HG03175 (cell line): ENCODE data around the gene TMEM9.
A peak's percentile ranks its signal among the peaks of the same experiment; 100 is the strongest.

Source experiments
- ATAC-seq: cut with Tn5 transposase; IDR thresholded peaks from one replicate; pipeline ENCODE4 v1.9.1; 2021; ENCODE audit warnings: mild to moderate bottlenecking, moderate library complexity; ENCODE audit not compliant: unreplicated experiment

Gene TMEM9

DNA sequence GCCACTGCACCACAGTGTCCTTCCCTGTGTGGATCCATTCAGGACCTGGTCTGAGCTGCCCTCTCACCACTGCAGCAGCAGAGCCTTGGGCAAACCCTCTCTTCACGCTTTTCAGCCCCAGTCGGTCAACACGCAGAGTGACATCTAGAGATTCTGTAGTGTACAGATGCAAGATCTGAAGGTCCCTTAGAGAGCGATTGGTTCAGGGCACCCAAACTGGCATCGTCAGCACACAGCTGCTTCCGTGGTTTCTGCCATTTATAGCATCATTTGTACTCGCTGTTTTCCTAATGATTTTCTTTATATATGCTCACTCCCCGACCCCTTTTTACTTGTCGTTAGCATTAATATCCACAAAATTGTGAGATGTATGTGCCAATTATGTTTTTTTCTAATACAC, 25.8 kb downstream of the TMEM9 start:
- no peak for ATAC-seq

DNA sequence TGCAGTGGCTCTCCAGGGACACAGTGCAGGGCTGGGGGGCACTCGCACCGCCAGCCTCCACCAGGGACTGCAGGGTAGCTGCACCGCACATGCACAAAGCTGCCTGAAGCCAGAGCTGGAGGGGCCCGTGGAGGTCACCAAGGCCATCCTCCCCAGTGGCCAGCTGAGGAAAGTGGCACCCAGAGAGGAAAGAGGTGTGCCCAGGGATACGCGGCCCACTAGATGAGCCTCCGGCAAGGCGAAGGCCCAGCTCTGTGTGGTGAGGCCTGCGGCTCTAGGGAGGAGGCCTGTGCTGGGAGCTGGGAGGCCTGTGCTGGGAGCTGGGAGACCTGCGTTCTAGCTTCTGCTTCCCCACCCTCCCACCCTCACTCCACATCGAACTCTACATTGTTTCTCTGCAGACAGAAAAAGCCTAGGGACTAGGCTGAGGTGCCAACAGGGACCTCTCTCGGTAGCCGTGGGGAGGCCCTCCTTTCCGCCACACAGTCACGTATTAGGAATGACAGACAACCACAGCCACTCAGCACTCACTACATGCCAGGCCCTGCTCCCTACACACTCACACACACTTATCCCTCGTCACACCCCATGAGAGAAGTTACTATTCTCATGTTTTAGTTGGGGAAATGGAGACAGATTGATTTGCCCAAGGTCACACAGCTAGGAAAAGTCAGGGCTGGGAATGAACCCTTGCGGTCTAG, 26.4 kb downstream of the TMEM9 start:
- no peak for ATAC-seq

- ATAC-seq = no peak
These were observed 27.2 kb downstream of the TMEM9 start, which contains the start of gene ASCL5 for GRCh38 chr1:201126832-201127754. TSS of gene ASCL5 (minus strand) at chr1:201127184. CDS start at chr1:201115372, 11,812 bp downstream.

GRCh38 chr1:201126463-201126831, 27.8 kb downstream of the TMEM9 start:
- no peak for ATAC-seq

- no peak for ATAC-seq
These were observed 28.5 kb downstream of the TMEM9 start for GRCh38 chr1:201125800-201126199.

DNA sequence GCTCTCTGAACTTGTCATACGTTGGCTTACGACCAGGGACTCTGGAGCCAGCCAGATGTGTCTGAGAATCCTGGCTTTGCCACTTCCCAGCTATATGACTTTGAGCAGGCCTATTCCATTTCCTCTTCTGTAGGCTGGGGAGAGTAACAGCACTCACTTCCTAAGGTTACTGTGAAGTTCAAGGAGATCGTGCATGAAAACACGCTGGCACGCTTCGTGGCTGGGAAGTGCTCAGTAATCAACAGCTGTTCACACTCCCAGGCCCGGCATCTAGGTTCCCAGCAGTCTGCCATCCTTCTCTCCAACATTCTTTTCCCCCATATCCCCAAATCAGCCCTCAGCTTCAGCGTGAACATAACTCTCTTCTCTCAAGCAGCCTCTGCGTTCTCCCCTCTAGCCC, 29.3 kb downstream of the TMEM9 start:
- ATAC-seq = no peak

DNA sequence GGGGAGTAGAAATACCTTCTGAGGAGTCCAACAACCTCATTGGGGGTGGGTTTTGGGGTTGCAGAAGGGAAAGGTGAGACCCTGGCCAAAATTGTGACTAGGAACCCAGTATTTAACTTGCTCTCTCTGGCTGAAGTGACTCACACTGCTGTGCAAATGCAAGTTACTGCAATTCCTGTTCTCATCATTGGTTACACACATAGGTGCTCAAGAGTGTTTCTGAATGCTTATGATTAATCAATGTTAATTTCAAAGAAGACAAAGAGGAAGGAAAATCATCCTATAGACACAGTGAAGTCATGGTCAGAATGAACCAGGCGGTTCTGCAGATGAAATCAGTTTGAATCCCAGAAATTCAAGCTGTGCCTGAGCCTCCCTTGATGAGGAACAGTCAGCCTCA, 30.4 kb downstream of the TMEM9 start:
- no peak for ATAC-seq

GRCh38 chr1:201122321-201122957, 31.8 kb downstream of the TMEM9 start:
- no peak for ATAC-seq

GRCh38 chr1:201119206-201120197, 34.8 kb downstream of the TMEM9 start:
- ATAC-seq = no peak

DNA sequence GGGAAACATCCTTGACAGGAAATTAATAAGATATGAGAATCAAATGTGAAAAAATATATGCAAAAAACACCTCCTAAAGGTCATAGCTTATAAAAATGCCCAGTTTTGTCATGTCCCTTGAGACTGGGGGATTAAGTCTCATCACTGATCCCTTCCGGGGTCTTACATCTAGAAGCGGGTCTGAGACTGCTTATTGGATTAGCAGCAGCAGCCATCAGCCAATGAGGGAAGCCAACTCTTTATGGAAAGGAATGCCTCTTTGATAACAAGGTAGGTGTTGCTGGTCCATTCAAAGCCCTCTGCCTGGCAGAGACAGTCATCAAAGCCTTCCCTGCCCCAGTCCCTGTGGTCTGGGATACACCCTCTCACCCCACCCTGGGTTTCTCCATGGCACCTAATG, 38.2 kb downstream of the TMEM9 start:
- ATAC-seq = no peak

DNA sequence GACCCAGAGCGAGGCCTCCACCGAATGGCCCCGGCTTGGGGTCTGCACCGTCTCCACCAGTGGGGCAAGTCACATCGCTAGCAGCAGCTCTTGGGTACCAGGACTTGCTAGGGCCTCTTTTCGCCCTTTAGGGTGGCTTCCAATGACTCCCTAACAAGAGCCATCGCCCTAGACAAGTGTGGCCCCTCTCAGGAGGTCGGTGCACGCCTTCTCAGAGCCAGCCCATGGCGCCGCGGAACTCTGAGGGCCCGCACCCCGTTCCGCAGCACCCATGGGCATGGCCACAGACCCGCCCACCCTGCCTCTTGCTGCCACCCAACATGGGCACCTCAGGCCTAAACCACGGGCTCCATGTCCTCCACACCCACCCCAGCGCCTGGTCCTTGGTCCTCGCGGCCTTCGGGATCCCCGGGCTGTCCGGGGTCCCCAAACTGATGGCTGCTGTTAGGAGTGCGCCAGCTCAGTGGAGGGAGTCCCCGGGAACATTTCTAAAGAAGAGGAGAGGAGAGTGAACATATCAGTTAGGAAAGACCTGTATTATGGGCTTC, 38.8 kb downstream of the TMEM9 start:
- ATAC-seq = no peak

GRCh38 chr1:201114245-201115131, 39.8 kb downstream of the TMEM9 start:
- peak; percentile 88 for ATAC-seq

DNA sequence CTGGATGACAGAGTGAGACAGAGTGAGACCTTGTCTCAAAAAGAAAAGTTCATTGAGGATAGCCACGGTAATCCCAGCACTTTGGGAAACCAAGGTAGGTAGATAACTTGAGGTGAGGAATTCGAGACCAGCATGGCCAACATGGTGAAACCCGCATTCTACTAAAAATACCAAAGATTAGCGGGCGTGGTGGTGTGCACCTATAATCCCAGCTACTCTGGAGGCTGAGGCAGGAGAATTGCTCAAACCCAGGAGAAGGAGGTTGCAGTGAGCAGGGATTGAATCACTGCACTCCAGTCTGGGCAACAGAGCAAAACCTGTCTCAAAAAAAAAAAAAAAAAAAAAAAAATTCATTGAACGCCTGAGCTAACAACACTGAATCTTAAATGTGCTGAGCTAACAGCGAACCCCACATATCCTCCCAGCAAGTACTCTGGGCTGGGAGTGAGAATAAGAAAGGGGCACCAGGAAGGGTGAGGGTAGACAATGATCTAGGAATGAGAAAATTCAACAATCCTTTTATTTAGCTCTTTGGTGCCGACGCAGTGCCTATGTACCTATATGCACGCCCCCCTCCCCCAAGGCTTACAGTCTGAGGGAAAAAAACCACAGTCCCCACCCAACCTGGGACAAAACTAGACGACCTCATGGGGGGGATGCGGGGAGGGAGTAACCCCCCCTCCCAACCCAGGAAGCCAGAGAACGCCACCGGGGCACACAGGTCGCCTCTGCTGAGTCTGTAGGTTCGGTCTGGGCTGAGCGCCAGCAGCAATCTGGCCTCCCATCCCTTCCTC, 40.6 kb downstream of the TMEM9 start:
- no peak for ATAC-seq

- no peak for ATAC-seq
These were observed 41.3 kb downstream of the TMEM9 start for GRCh38 chr1:201112926-201113325.

GRCh38 chr1:201112173-201112731, 42.0 kb downstream of the TMEM9 start, which contains the start of gene CACNA1S:
TSS of gene CACNA1S (minus strand) at chr1:201112426. CDS start at chr1:201112339, 87 bp downstream.
- ATAC-seq = no peak

DNA sequence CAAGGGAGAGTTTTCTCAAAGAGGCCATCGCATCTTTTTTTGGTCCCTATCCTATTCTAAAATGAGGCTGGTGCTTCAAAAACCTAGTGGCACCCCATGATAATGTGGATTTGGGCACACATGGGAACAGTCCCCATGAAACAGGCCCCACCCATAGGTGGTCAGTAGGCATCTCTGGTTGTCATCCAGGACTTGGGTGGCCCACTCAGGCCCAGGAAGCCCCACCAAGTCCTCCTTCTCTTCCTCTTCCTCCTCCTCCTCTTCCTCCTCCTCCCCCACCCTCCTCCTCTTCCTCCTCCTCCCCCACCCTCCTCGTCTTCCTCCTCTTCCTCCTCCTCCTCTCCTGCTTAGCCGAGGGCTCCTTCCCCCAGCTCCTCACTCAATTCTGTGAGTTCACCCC, 42.6 kb downstream of the TMEM9 start:
- no peak for ATAC-seq

- no peak for ATAC-seq
These were observed 43.1 kb downstream of the TMEM9 start for GRCh38 chr1:201111156-201111555.

DNA sequence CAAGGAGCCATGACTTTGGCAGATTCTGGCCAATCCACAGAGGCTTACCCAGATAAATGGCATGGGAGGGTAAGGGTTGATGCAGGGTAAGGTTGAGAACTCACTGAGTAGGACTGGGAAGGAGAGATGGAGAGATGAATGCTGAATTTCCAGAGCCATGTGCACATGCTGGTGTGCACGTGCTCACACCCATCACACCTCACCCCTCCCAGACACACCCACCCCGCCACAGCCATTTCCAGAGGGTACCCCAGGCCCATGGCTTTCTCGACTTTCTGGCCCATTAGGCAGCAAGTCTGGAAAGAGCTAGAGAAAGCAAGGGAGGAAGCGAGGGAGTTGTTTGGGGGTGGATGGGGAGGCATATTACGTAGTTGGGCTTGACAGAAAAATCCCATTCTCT, 43.7 kb downstream of the TMEM9 start:
- ATAC-seq = no peak
